Astrocyte (in vitro differentiated cells and primary cell): ENCODE results near the gene YJU2. TPM values are rescaled to one million over a fixed set of nuclear protein-coding genes. Genes with fewer than 3 reads are reported as not detected.

Experiments
- DNase-seq: peaks from one replicate; pipeline ENCODE4 v3.0.0-alpha.2; 2010; ENCODE audit warnings: low read depth
- FAIRE-seq: peaks from 2 replicates; lab custom pipeline; 2011; peaks lifted over from hg19 to GRCh38; lab: Jason Lieb, UNC
- H2AFZ ChIP-seq: 2 replicates; pipeline ENCODE4 v1.6.0; 2012; ENCODE audit warnings: low read depth, low read length, inconsistent platforms
- H3K27ac ChIP-seq: 2 replicates; pipeline ENCODE4 v1.5.1; 2011; ENCODE audit warnings: low read depth, low read length, inconsistent platforms
- H3K27me3 ChIP-seq: 2 replicates; pipeline ENCODE4 v1.6.0; 2011; ENCODE audit warnings: low read length, inconsistent platforms; ENCODE audit not compliant: insufficient read depth
- H3K36me3 ChIP-seq: 2 replicates; pipeline ENCODE4 v1.5.1; 2011; ENCODE audit warnings: low read length, inconsistent platforms; ENCODE audit not compliant: insufficient read depth
- H3K4me1 ChIP-seq: 2 replicates; pipeline ENCODE4 v1.5.1; 2011; ENCODE audit warnings: low read length, inconsistent platforms; ENCODE audit not compliant: insufficient read depth
- H3K4me2 ChIP-seq: 2 replicates; pipeline ENCODE4 v1.6.0; 2012; ENCODE audit warnings: low read length, inconsistent platforms
- H3K4me3 ChIP-seq: 2 replicates; pipeline ENCODE4 v1.5.1; 2011; ENCODE audit warnings: low read depth, mild to moderate bottlenecking, low read length, inconsistent platforms; ENCODE audit not compliant: insufficient read depth
- H3K79me2 ChIP-seq: 2 replicates; pipeline ENCODE4 v1.6.0; 2012; ENCODE audit warnings: mild to moderate bottlenecking, low read length, inconsistent platforms; ENCODE audit not compliant: insufficient read depth
- H3K9ac ChIP-seq: 2 replicates; pipeline ENCODE4 v1.6.0; 2012; ENCODE audit warnings: mild to moderate bottlenecking, low read length, inconsistent platforms
- H3K9me3 ChIP-seq: 2 replicates; pipeline ENCODE4 v1.5.1; 2012; ENCODE audit warnings: low read depth, mild to moderate bottlenecking, low read length, inconsistent platforms; ENCODE audit not compliant: insufficient read depth
- H4K20me1 ChIP-seq: 2 replicates; pipeline ENCODE4 v1.6.0; 2012; ENCODE audit warnings: low read length, inconsistent platforms; ENCODE audit not compliant: insufficient read depth
- H3K27ac Mint-ChIP-seq: one replicate; pipeline ENCODE4 v1.8.0; 2021; ENCODE audit warnings: mild to moderate bottlenecking, mixed read lengths; ENCODE audit not compliant: unreplicated experiment
- H3K27me3 Mint-ChIP-seq: one replicate; pipeline ENCODE4 v1.8.0; 2021; ENCODE audit warnings: low read depth, mixed read lengths; ENCODE audit not compliant: unreplicated experiment
- H3K36me3 Mint-ChIP-seq: one replicate; pipeline ENCODE4 v1.8.0; 2021; ENCODE audit warnings: low read depth, mixed read lengths; ENCODE audit not compliant: unreplicated experiment
- H3K4me1 Mint-ChIP-seq: one replicate; pipeline ENCODE4 v1.8.0; 2021; ENCODE audit warnings: low read depth, mixed read lengths; ENCODE audit not compliant: unreplicated experiment
- H3K4me3 Mint-ChIP-seq: one replicate; pipeline ENCODE4 v1.8.0; 2021; ENCODE audit warnings: mild to moderate bottlenecking, moderate library complexity, mixed read lengths; ENCODE audit not compliant: unreplicated experiment
- H3K9me3 Mint-ChIP-seq: one replicate; pipeline ENCODE4 v1.8.0; 2021; ENCODE audit warnings: mild to moderate bottlenecking, mixed read lengths; ENCODE audit not compliant: unreplicated experiment
- EZH2 ChIP-seq: IDR thresholded peaks from 2 replicates; pipeline ENCODE4 v1.6.1; 2012; ENCODE audit warnings: mild to moderate bottlenecking, low read length, inconsistent platforms; ENCODE audit not compliant: insufficient read depth
- total RNA-seq: library from RNA; stranded (reverse); gene quantifications from 2 replicates; pipeline ENCODE4 v1.2.1, GENCODE V29; 2021
- TF ChIP-seq, protein P1 (sequence below): IDR thresholded peaks from 2 replicates; pipeline ENCODE4 v1.5.1; 2011; ENCODE audit warnings: low read depth, mild to moderate bottlenecking, inconsistent platforms, low read length, moderate library complexity; ENCODE audit not compliant: insufficient read depth

YJU2 gene
- total RNA-seq, 1 donor from 2014 or later, result 14.0 TPM

DNA sequence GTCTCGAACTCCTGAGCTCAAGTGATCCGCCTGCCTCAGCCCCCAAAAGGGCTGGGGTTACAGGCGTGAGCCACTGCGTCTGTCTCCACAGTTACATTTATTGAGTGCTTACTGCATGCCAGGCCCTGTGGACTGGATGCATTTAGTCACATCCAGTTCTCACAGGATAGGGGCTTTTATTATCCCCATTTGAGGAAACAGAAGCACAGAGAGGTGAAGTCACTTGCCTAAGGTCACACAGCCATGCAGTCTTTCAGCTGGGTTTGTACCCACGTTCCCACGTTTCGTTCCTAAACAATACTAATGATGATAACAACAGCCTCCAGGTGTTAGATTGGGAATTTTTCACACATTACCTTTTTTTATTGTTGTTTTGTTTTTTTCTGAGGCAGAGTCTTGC is 26.7 kb upstream of the YJU2 start:
- Mint-ChIP-seq H3K27me3 (no peaks in the 10 kb centered on the region), H3K4me1 (no peaks in the 10 kb centered on the region), H3K4me3 (no peak overlapping the region), H3K27ac (no peak overlapping the region), H3K9me3 (no peaks in the 10 kb centered on the region), H3K36me3 (peaks cover 2% of the 10 kb centered on the region)
- FAIRE-seq (no peak), DNase-seq (no peak)
- Histone ChIP-seq H3K4me1 (no peaks in the 10 kb centered on the region), H3K9ac (no peak overlapping the region), H2AFZ (no peak overlapping the region), H3K27me3 (no peaks in the 10 kb centered on the region), H3K79me2 (no peaks in the 10 kb centered on the region), H4K20me1 (no peaks in the 10 kb centered on the region), H3K4me2 (no peak overlapping the region), H3K4me3 (no peak overlapping the region), H3K27ac (no peak overlapping the region), H3K9me3 (no peaks in the 10 kb centered on the region), H3K36me3 (no peaks in the 10 kb centered on the region)
- TF ChIP-seq, protein P1, sequence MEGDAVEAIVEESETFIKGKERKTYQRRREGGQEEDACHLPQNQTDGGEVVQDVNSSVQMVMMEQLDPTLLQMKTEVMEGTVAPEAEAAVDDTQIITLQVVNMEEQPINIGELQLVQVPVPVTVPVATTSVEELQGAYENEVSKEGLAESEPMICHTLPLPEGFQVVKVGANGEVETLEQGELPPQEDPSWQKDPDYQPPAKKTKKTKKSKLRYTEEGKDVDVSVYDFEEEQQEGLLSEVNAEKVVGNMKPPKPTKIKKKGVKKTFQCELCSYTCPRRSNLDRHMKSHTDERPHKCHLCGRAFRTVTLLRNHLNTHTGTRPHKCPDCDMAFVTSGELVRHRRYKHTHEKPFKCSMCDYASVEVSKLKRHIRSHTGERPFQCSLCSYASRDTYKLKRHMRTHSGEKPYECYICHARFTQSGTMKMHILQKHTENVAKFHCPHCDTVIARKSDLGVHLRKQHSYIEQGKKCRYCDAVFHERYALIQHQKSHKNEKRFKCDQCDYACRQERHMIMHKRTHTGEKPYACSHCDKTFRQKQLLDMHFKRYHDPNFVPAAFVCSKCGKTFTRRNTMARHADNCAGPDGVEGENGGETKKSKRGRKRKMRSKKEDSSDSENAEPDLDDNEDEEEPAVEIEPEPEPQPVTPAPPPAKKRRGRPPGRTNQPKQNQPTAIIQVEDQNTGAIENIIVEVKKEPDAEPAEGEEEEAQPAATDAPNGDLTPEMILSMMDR, result no peak
- TF ChIP-seq EZH2, result no peak

DNA sequence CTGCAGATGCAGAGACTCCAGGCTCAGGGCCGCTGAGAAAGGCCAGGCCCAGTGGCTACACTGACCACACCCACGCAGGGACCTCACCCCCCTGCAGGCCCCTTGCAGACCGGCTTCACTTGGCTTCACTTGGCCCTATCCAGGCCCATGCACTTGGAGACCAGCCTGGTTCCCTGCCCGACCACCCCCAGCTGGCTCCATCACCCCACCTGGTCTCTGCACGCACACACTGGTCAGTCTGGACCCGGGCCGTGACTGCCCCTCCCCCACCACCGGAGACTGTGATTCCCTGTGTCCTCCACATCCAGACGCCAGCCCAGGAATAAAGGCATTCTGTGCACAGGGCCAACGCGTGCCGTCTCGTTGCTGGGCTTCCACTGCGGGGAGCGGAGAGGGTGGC is 22.4 kb upstream of the YJU2 start:
- no peak overlapping the region for H3K27ac Mint-ChIP-seq
- H2AFZ ChIP-seq, result no peak overlapping the region
- H3K27me3 Mint-ChIP-seq, result no peaks in the 10 kb centered on the region
- no peaks in the 10 kb centered on the region for H3K36me3 ChIP-seq
- no peak overlapping the region for H3K4me3 ChIP-seq
- no peaks in the 10 kb centered on the region for H3K79me2 ChIP-seq
- H3K4me2 ChIP-seq, result no peak overlapping the region
- H3K36me3 Mint-ChIP-seq, result no peaks in the 10 kb centered on the region
- DNase-seq, result no peak
- H3K9ac ChIP-seq, result no peak overlapping the region
- no peaks in the 10 kb centered on the region for H3K9me3 ChIP-seq
- no peak overlapping the region for H3K27ac ChIP-seq
- H3K27me3 ChIP-seq, result peaks cover 7% of the 10 kb centered on the region
- H3K4me3 Mint-ChIP-seq, result no peak overlapping the region
- no peaks in the 10 kb centered on the region for H3K4me1 Mint-ChIP-seq
- TF ChIP-seq, protein P1, result no peak
- no peak for TF ChIP-seq EZH2
- H3K4me1 ChIP-seq, result peaks cover 11% of the 10 kb centered on the region
- no peaks in the 10 kb centered on the region for H3K9me3 Mint-ChIP-seq
- FAIRE-seq, result no peak
- no peaks in the 10 kb centered on the region for H4K20me1 ChIP-seq

DNA sequence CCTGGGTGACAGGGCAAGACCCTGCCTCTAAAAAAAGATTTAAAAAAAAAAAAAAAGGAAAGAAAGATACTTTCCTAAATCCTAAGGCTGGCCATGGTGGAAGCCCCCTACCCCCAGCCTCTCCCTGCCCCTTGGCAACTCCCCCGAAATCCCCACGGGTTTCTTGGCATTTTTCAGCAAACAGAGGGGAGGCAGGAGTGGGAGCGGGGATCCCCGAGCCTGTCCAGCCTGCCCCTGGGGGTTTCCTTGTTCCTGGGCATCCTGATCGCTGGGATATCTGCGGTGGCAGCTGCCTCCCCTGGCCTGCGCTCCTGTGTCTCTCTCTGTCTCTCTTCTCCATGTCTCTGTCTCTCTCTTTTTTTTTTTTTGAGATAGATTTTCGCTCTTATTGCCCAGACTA is 21.0 kb upstream of the YJU2 start:
- Histone ChIP-seq H3K4me2 (no peak overlapping the region), H4K20me1 (no peaks in the 10 kb centered on the region), H3K36me3 (no peaks in the 10 kb centered on the region), H3K79me2 (no peaks in the 10 kb centered on the region), H3K4me3 (no peak overlapping the region), H2AFZ (no peak overlapping the region), H3K9ac (no peak overlapping the region), H3K9me3 (no peaks in the 10 kb centered on the region), H3K27ac (no peak overlapping the region), H3K4me1 (peaks cover 13% of the 10 kb centered on the region), H3K27me3 (peaks cover 7% of the 10 kb centered on the region)
- FAIRE-seq (no peak), DNase-seq (no peak)
- Mint-ChIP-seq H3K4me3 (no peak overlapping the region), H3K4me1 (peaks cover 2% of the 10 kb centered on the region), H3K9me3 (no peaks in the 10 kb centered on the region), H3K27me3 (no peaks in the 10 kb centered on the region), H3K36me3 (no peaks in the 10 kb centered on the region), H3K27ac (no peak overlapping the region)
- no peak for TF ChIP-seq EZH2
- TF ChIP-seq, protein P1, result no peak
